ENCODE results near the gene TBC1D20. TPM values are rescaled to one million over a fixed set of nuclear protein-coding genes. Genes with fewer than 3 reads are reported as not detected.

The TBC1D20 gene
- total RNA-seq, 6 experiments from 2014 or later = 36.7 to 47.0 (median 42.1) TPM

GRCh38 chr20:428658-429200 lies 33.6 kb downstream of the TBC1D20 start:
- Mint-ChIP-seq H3K4me3 (no peak overlapping the region), H3K9me3 (no peaks in the 10 kb centered on the region), H3K4me1 (ENCODE audit: low read depth) (peaks cover 4% of the 10 kb centered on the region), H3K36me3 (ENCODE audit: low read depth) (peaks cover 22% of the 10 kb centered on the region), H3K27me3 (ENCODE audit: insufficient read depth) (peaks cover 3% of the 10 kb centered on the region), H3K27ac (no peak overlapping the region)
- TF ChIP-seq CTCF (IDR thresholded peaks at IDR 0.05) = 0 out of 2 replicates have a peak, but pooled peaks have one; percentile 14
- no peak for DNase-seq

- no peak overlapping the region for H3K27ac Mint-ChIP-seq
These were observed 34.3 kb downstream of the TBC1D20 start for GRCh38 chr20:427849-428657.

GRCh38 chr20:427401-427800 lies 34.9 kb downstream of the TBC1D20 start:
- TF ChIP-seq CTCF (IDR thresholded peaks at IDR 0.05) = no peak
- H3K4me3 Mint-ChIP-seq = no peak overlapping the region
- H3K36me3 Mint-ChIP-seq (ENCODE audit: low read depth) = peaks cover 24% of the 10 kb centered on the region
- H3K27me3 Mint-ChIP-seq (ENCODE audit: insufficient read depth) = peaks cover 3% of the 10 kb centered on the region; the same call in 1 of the 2 replicates
- DNase-seq = no peak
- H3K4me1 Mint-ChIP-seq (ENCODE audit: low read depth) = no peaks in the 10 kb centered on the region
- no peaks in the 10 kb centered on the region for H3K9me3 Mint-ChIP-seq
- no peak overlapping the region for H3K27ac Mint-ChIP-seq

More at GRCh38 chr20:427849-428657, 34.3 kb downstream of the TBC1D20 start:
- Mint-ChIP-seq H3K36me3 (ENCODE audit: low read depth) (peaks cover 23% of the 10 kb centered on the region), H3K4me1 (ENCODE audit: low read depth) (no peaks in the 10 kb centered on the region), H3K9me3 (no peaks in the 10 kb centered on the region), H3K27me3 (ENCODE audit: insufficient read depth) (peaks cover 3% of the 10 kb centered on the region; the same call in 1 of the 2 replicates), H3K4me3 (no peak overlapping the region)
- DNase-seq = no peak
- no peak for TF ChIP-seq CTCF (IDR thresholded peaks at IDR 0.05)

- H3K4me1 Mint-ChIP-seq (ENCODE audit: low read depth) = no peaks in the 10 kb centered on the region
- H3K36me3 Mint-ChIP-seq (ENCODE audit: low read depth) = peaks cover 30% of the 10 kb centered on the region
- peaks cover 3% of the 10 kb centered on the region; the same call in 1 of the 2 replicates for H3K27me3 Mint-ChIP-seq (ENCODE audit: insufficient read depth)
- no peak overlapping the region for H3K4me3 Mint-ChIP-seq
- H3K9me3 Mint-ChIP-seq = no peaks in the 10 kb centered on the region
- no peak overlapping the region for H3K27ac Mint-ChIP-seq
- TF ChIP-seq CTCF (IDR thresholded peaks at IDR 0.05) = no peak
- DNase-seq = no peak
These were observed 35.8 kb downstream of the TBC1D20 start for GRCh38 chr20:426566-426965.

- H3K27me3 Mint-ChIP-seq (ENCODE audit: insufficient read depth) = 0 out of 2 replicates have a peak, but pooled peaks cover 2% of the 10 kb centered on the region
- no peak overlapping the region for H3K27ac Mint-ChIP-seq
- no peaks in the 10 kb centered on the region for H3K9me3 Mint-ChIP-seq
These were observed 40.6 kb downstream of the TBC1D20 start for GRCh38 chr20:421685-422250.

More at GRCh38 chr20:421685-422250, 40.6 kb downstream of the TBC1D20 start:
- TF ChIP-seq CTCF (IDR thresholded peaks at IDR 0.05) = no peak
- H3K4me1 Mint-ChIP-seq (ENCODE audit: low read depth) = no peaks in the 10 kb centered on the region
- H3K4me3 Mint-ChIP-seq = no peak overlapping the region
- peaks cover 27% of the 10 kb centered on the region for H3K36me3 Mint-ChIP-seq (ENCODE audit: low read depth)
- no peak for DNase-seq
